A549 (cell line): ENCODE data around the gene VDR. TPM values are rescaled to one million over a fixed set of nuclear protein-coding genes. Genes with fewer than 3 reads are reported as not detected.

Experiments
- ATAC-seq, 2 experiments: fragments of 200-7000 bp in 1 of 2; fragments of >200 bp in 1 of 2; cut with Nextera tagmentation in 1 of 2; cut with Tn5 transposase in 1 of 2; 3 replicates each; pipeline versions ENCODE4 v1.8.0 to v1.9.1; 2018 to 2020; ENCODE audit warnings: mild to moderate bottlenecking in 1 of 2, moderate library complexity in 1 of 2
- CTCF ChIA-PET: fragments of 300-600 bp; sonication (Branson Sonifier 250); formaldehyde crosslinking; extraction: SDS; loops from one replicate; lab custom pipeline; 2021; ENCODE audit warnings: antibody characterized with exemption, inconsistent platforms; lab: Yijun Ruan, JAX
- POLR2A ChIA-PET: fragments of 350-600 bp; formaldehyde crosslinking; extraction: SDS; loops from one replicate; lab custom pipeline; 2021; ENCODE audit warnings: antibody characterized with exemption, inconsistent platforms; lab: Yijun Ruan, JAX
- DNase-seq, 2 experiments: peaks; one replicate each; pipeline versions ENCODE4 v3.0.0 to v3.0.0-alpha.2; 2011 to 2016; ENCODE audit warnings: low read depth in 1 of 2, low spot score in 1 of 2
- FAIRE-seq: peaks from 2 replicates; lab custom pipeline; 2011; peaks lifted over from hg19 to GRCh38; lab: Jason Lieb, UNC
- H3K27ac ChIP-seq, 2 experiments: fragments of >200 bp; sonication (Bioruptor Twin); formaldehyde crosslinking; 3 replicates each; pipeline ENCODE4 v1.5.1; 2016 to 2017
- H3K4me1 ChIP-seq: fragments of >200 bp; sonication (Bioruptor Twin); formaldehyde crosslinking; 3 replicates; pipeline ENCODE4 v1.6.1; 2016
- H3K4me2 ChIP-seq: fragments of >200 bp; sonication (Bioruptor Twin); formaldehyde crosslinking; 3 replicates; pipeline ENCODE4 v1.6.1; 2016
- H3K4me3 ChIP-seq: fragments of >200 bp; sonication (Bioruptor Twin); formaldehyde crosslinking; 3 replicates; pipeline ENCODE4 v1.5.1; 2016
- H3K9me3 ChIP-seq: fragments of >200 bp; sonication (Bioruptor Twin); formaldehyde crosslinking; 3 replicates; pipeline ENCODE4 v1.6.1; 2016
- BHLHE40 ChIP-seq: IDR thresholded peaks from 2 replicates; pipeline ENCODE4 v1.6.1; 2012; ENCODE audit warnings: low read depth, low read length, inconsistent platforms
- CBX2 ChIP-seq: fragments of 200-600 bp; sonication (generic); IDR thresholded peaks from 2 replicates; pipeline ENCODE4 v1.6.1; 2016; ENCODE audit warnings: low read depth, mild to moderate bottlenecking, borderline replicate concordance
- CEBPB ChIP-seq, 2 experiments: fragments of >200 bp in 1 of 2; sonication (Bioruptor Twin) in 1 of 2; formaldehyde crosslinking in 1 of 2; IDR thresholded peaks; 2 replicates each; pipeline ENCODE4 v1.6.1; 2012 to 2016
- CHD4 ChIP-seq: fragments of 200-600 bp; sonication (generic); IDR thresholded peaks from 2 replicates; pipeline ENCODE4 v1.6.1; 2016; ENCODE audit warnings: antibody characterized with exemption, mild to moderate bottlenecking, borderline replicate concordance
- CTCF ChIP-seq: fragments of >200 bp; sonication (Bioruptor Twin); formaldehyde crosslinking; IDR thresholded peaks from 3 replicates; pipeline ENCODE4 v1.5.1; 2016
- EHMT2 ChIP-seq: fragments of 200-600 bp; sonication (generic); IDR thresholded peaks from 2 replicates; pipeline ENCODE4 v1.6.1; 2016; ENCODE audit warnings: antibody characterized with exemption, low read depth, mild to moderate bottlenecking, moderate library complexity
- ESRRA ChIP-seq: fragments of 150-350 bp; IDR thresholded peaks from 2 replicates; pipeline ENCODE4 v1.6.1; 2014; ENCODE audit warnings: mild to moderate bottlenecking, low read length, borderline replicate concordance
- GATA3 ChIP-seq: IDR thresholded peaks from 2 replicates; pipeline ENCODE4 v1.6.1; 2012; ENCODE audit warnings: borderline replicate concordance
- HES2 ChIP-seq: fragments of >200 bp; sonication (Bioruptor Twin); formaldehyde crosslinking; IDR thresholded peaks from 2 replicates; pipeline ENCODE4 v1.6.1; 2016
- HOXB13 ChIP-seq: fragments of 250-450 bp; sonication (Bioruptor Pico); IDR thresholded peaks from 2 replicates; pipeline ENCODE4 v1.5.0; 2020; ENCODE audit warnings: low read depth, mild to moderate bottlenecking, moderate library complexity
- HOXB5 ChIP-seq: fragments of 250-450 bp; sonication (Bioruptor Pico); IDR thresholded peaks from 2 replicates; pipeline ENCODE4 v1.5.0; 2020; ENCODE audit warnings: mild to moderate bottlenecking, moderate library complexity
- JUNB ChIP-seq: fragments of >200 bp; sonication (Bioruptor Twin); formaldehyde crosslinking; IDR thresholded peaks from 2 replicates; pipeline ENCODE4 v1.6.1; 2016
- KDM1A ChIP-seq: fragments of 200-600 bp; sonication (generic); IDR thresholded peaks from 2 replicates; pipeline ENCODE4 v1.6.1; 2016; ENCODE audit warnings: low read depth, mild to moderate bottlenecking
- MAZ ChIP-seq: fragments of 150-350 bp; IDR thresholded peaks from 2 replicates; pipeline ENCODE4 v1.6.1; 2014; ENCODE audit warnings: antibody characterized with exemption, low read depth, low read length, borderline replicate concordance
- NFE2L2 ChIP-seq: fragments of 150-350 bp; conservative IDR thresholded peaks from 2 replicates; pipeline ENCODE4 v1.6.1; 2014; ENCODE audit warnings: low read length
- PBX3 ChIP-seq: IDR thresholded peaks from 2 replicates; pipeline ENCODE4 v1.6.1; 2012
- POLR2A ChIP-seq: IDR thresholded peaks from 2 replicates; pipeline ENCODE4 v1.6.1; 2012; ENCODE audit warnings: mild to moderate bottlenecking, low read length
- RAD21 ChIP-seq, 2 experiments: fragments of >200 bp in 1 of 2; sonication (Bioruptor Twin) in 1 of 2; formaldehyde crosslinking in 1 of 2; IDR thresholded peaks in 1 of 2; conservative IDR thresholded peaks in 1 of 2; 2 replicates in 1 of 2; 3 replicates in 1 of 2; pipeline ENCODE4 v1.6.1; 2012 to 2018; ENCODE audit warnings: inconsistent platforms in 1 of 2
- RARB ChIP-seq: fragments of 250-450 bp; sonication (Bioruptor Pico); IDR thresholded peaks from 2 replicates; pipeline ENCODE4 v1.8.0; 2021; ENCODE audit warnings: mild to moderate bottlenecking, moderate library complexity
- REST ChIP-seq: fragments of 200-600 bp; sonication (generic); IDR thresholded peaks from 2 replicates; pipeline ENCODE4 v1.6.1; 2016; ENCODE audit warnings: antibody characterized with exemption, mild to moderate bottlenecking, moderate library complexity
- SMC3 ChIP-seq: fragments of >200 bp; sonication (Bioruptor Twin); formaldehyde crosslinking; IDR thresholded peaks from 3 replicates; pipeline ENCODE4 v1.6.1; 2018; ENCODE audit warnings: inconsistent platforms
- SREBF2 ChIP-seq: fragments of 450-650 bp; IDR thresholded peaks from 2 replicates; pipeline ENCODE4 v1.6.1; 2014; ENCODE audit warnings: mild to moderate bottlenecking, moderate library complexity
- ZC3H11A ChIP-seq: fragments of 450-650 bp; IDR thresholded peaks from 2 replicates; pipeline ENCODE4 v1.6.1; 2014; ENCODE audit warnings: antibody characterized with exemption, mild to moderate bottlenecking
- ZNF302 ChIP-seq: fragments of 250-450 bp; sonication (Bioruptor Pico); IDR thresholded peaks from 2 replicates; pipeline ENCODE4 v1.9.0; 2021; ENCODE audit warnings: inconsistent platforms, mild to moderate bottlenecking, moderate library complexity
- WGBS: methylation state at CpG from one replicate; pipeline ENCODE4 v1.1.6; 2017; ENCODE audit errors: missing lambda C conversion rate; 5-methylcytosine and 5-hydroxymethylcytosine counted together
- polyA plus RNA-seq, 4 experiments: library from polyadenylated mRNA; depleted of rRNA in 3 of 4; stranded (reverse); fragments of >200 nt; fragmentation: RNase III in 1 of 4; extraction: RNeasy Plus Mini Kit Qiagen cat#74134 plus additional on column Dnase treatment in 1 of 4; gene quantifications; 2 replicates in 3 of 4; 3 replicates in 1 of 4; pipeline ENCODE4 v1.2.3, GENCODE V29; 2011 to 2017

Gene VDR
- polyA plus RNA-seq, 2 of the 4 experiments (the other 2 are of a cell fraction), result 1.9 to 2.1 TPM

GRCh38 chr12:47822863-47823262 is 81.9 kb downstream of the VDR start:
- Histone ChIP-seq H3K4me1 (peaks cover 61% of the 10 kb centered on the region), H3K27ac (peak overlapping the region; percentile 96 to 100; a peak in 4 of 6 replicates), H3K9me3 (no peaks in the 10 kb centered on the region), H3K4me2 (no peak overlapping the region; the same call in 2 of the 3 replicates), H3K4me3 (no peak overlapping the region)
- ChIA-PET POLR2A (no interaction called here), CTCF (interaction anchor here (0.8 to 59.0 kb wide), 3 partner anchors 16 to 81 kb away, joined by 3 to 1532 read pairs (median 17); no protein-coding TSS in a partner anchor)
- TF ChIP-seq CEBPB (IDR thresholded peaks at IDR 0.05) (no peak), HOXB13 (CRISPR knock-in tag) (no peak), CTCF (no peak), POLR2A (no peak), ZNF302 (CRISPR knock-in tag) (no peak), SREBF2 (no peak), HOXB5 (CRISPR knock-in tag) (no peak)
- no peak for FAIRE-seq
- 90% methylated on average over 3 of the region's 3 CpGs for WGBS
- ATAC-seq, result no peak
- DNase-seq, result no peak

GRCh38 chr12:47822401-47822800 is 82.4 kb downstream of the VDR start:
- CTCF ChIA-PET, result interaction anchor here (0.8 to 59.0 kb wide), 5 partner anchors 10 to 80 kb away, joined by 3 to 1532 read pairs (median 15); no protein-coding TSS in a partner anchor
- H3K4me2 ChIP-seq, result no peak overlapping the region; the same call in 2 of the 3 replicates
- 88% methylated on average over 2 of the region's 2 CpGs for WGBS

More at GRCh38 chr12:47822401-47822800, 82.4 kb downstream of the VDR start:
- Histone ChIP-seq H3K4me1 (peaks cover 66% of the 10 kb centered on the region), H3K27ac (peak overlapping the region; percentile 96 to 100; a peak in 5 of 6 replicates), H3K4me3 (no peak overlapping the region), H3K9me3 (no peaks in the 10 kb centered on the region)
- DNase-seq, result no peak
- ATAC-seq, result no peak
- TF ChIP-seq CHD4 (no peak), JUNB (no peak), SREBF2 (no peak), PBX3 (no peak), CBX2 (no peak), EHMT2 (no peak), NFE2L2 (no peak), ESRRA (no peak), RARB (CRISPR knock-in tag) (no peak), KDM1A (no peak), ZC3H11A (no peak), BHLHE40 (no peak), HOXB13 (CRISPR knock-in tag) (no peak), HES2 (no peak), MAZ (no peak), GATA3 (no peak), REST (no peak), RAD21 (conservative IDR thresholded peaks at IDR 0.05 in 1 of 2, IDR thresholded peaks at IDR 0.05 in 1 of 2) (no peak), SMC3 (no peak)
- POLR2A ChIA-PET, result no interaction called here
- FAIRE-seq, result no peak
